ENCODE data around the gene TSSC4. TPM values are rescaled to one million over a fixed set of nuclear protein-coding genes. Genes with fewer than 3 reads are reported as not detected.

Gene TSSC4
- total RNA-seq, 2 experiments from 2014 or later = 33.8 to 40.2 TPM

- ChIA-PET CTCF (no interaction called here), POLR2A (no interaction called here)
- Mint-ChIP-seq H3K27ac (no peak overlapping the region), H3K9me3 (no peaks in the 10 kb centered on the region), H3K4me3 (no peak overlapping the region), H3K36me3 (no peaks in the 10 kb centered on the region), H3K4me1 (ENCODE audit: low read depth) (peaks cover 4% of the 10 kb centered on the region), H3K27me3 (no peaks in the 10 kb centered on the region)
- intact Hi-C loops (cut with micrococcal nuclease) = no loop called here
- DNase-seq = no peak
Observed at GRCh38 chr11:2452321-2453012, 51.9 kb downstream of the TSSC4 start.

GRCh38 chr11:2453436-2453835 lies 52.9 kb downstream of the TSSC4 start:
- intact Hi-C loops (cut with micrococcal nuclease) = no loop called here
- Mint-ChIP-seq H3K9me3 (no peaks in the 10 kb centered on the region), H3K36me3 (no peaks in the 10 kb centered on the region), H3K4me1 (ENCODE audit: low read depth) (no peaks in the 10 kb centered on the region), H3K4me3 (no peak overlapping the region), H3K27ac (no peak overlapping the region), H3K27me3 (no peaks in the 10 kb centered on the region)
- ChIA-PET CTCF (interaction anchor here (1.1 to 1.2 kb wide), 2 partner anchors 8 to 53 kb away, joined by 3 read pairs; partner anchors contain the start of genes KCNQ1 and TSSC4), POLR2A (no interaction called here)
- no peak for DNase-seq

Other genes with a start within 250 kb of the TSSC4 start
- gene INS, start 239.5 kb upstream of the TSSC4 start, total RNA-seq = not detected
- gene TH, start 228.9 kb upstream of the TSSC4 start, total RNA-seq = not detected
- gene ASCL2, start 130.2 kb upstream of the TSSC4 start, total RNA-seq = 1 to 10 TPM; 1.5 to 2.0 TPM
- 1 to 10 TPM; 8.2 to 8.8 TPM for gene C11orf21, start 98.8 kb upstream of the TSSC4 start, total RNA-seq
- gene TSPAN32, start 98.7 kb upstream of the TSSC4 start, total RNA-seq = 1 to 10 TPM; 5.5 to 6.5 TPM
- 100 to 1,000 TPM; 177 to 178 TPM for gene CD81, start 23.4 kb upstream of the TSSC4 start, total RNA-seq
- not detected for gene TRPM5, start 43.8 kb downstream of the TSSC4 start, total RNA-seq
- 10 to 100 TPM; 10.7 to 10.8 TPM for gene KCNQ1, start 44.3 kb downstream of the TSSC4 start, total RNA-seq

Measured in activated CD4-positive, alpha-beta memory T cell treated with anti-CD3 and anti-CD28 coated beads for 36 hours (primary cell).